Measurements from ENCODE around the gene DDHD1.

Gene DDHD1

DNA sequence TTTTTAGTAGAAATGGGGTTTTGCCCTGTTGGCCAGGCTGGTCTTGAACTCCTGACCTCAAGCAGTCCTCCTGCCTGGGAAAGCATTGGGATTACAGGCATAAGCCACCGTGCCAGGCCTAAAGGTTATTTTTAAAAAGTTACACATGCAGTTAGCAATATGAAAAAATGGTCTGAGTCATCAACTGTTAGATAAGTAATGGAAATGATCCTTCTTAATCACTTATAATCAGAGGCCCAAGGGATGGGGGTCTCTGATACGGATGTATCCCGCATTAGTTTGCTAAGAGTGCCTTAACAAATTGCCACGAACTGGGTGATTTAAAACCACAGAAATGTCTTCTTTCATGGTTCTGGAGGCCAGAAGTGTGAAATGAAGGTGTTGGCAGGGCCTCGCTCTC is 148.1 kb downstream of the DDHD1 start:
- in situ Hi-C loops (cut with MboI; ENCODE audit: low sequenced_read_pairs, unreplicated experiment): no loop called here
- TF ChIP-seq, protein P1, sequence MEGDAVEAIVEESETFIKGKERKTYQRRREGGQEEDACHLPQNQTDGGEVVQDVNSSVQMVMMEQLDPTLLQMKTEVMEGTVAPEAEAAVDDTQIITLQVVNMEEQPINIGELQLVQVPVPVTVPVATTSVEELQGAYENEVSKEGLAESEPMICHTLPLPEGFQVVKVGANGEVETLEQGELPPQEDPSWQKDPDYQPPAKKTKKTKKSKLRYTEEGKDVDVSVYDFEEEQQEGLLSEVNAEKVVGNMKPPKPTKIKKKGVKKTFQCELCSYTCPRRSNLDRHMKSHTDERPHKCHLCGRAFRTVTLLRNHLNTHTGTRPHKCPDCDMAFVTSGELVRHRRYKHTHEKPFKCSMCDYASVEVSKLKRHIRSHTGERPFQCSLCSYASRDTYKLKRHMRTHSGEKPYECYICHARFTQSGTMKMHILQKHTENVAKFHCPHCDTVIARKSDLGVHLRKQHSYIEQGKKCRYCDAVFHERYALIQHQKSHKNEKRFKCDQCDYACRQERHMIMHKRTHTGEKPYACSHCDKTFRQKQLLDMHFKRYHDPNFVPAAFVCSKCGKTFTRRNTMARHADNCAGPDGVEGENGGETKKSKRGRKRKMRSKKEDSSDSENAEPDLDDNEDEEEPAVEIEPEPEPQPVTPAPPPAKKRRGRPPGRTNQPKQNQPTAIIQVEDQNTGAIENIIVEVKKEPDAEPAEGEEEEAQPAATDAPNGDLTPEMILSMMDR (IDR thresholded peaks at IDR 0.05; ENCODE audit: borderline replicate concordance, control extremely low read depth, extremely low read depth, insufficient read depth, missing control alignments): no peak
- DNase-seq (ENCODE audit: low spot score): no peak

DNA sequence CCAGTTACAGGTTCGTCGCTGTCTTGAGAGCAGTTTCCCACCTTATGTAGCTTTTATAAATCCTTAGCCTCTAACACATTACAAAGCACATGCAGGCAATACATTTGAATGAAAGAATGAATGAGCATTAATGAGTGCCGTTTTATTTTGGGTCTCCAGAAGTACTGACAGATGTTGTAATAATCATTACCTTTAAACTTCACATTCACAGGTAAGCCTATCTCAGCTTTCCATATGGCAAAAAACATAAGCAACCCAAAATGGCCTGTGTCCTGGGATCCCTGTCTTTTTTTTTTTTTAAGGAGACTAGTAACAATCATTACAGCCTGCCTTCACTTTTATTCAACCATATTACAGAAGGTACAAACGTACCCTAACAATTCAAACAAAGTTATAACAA is 149.3 kb downstream of the DDHD1 start:
- in situ Hi-C loops (cut with MboI; ENCODE audit: low sequenced_read_pairs, unreplicated experiment): no loop called here
- TF ChIP-seq, protein P1 (IDR thresholded peaks at IDR 0.05; ENCODE audit: borderline replicate concordance, control extremely low read depth, extremely low read depth, insufficient read depth, missing control alignments): no peak
- no peak for DNase-seq (ENCODE audit: low spot score)

DNA sequence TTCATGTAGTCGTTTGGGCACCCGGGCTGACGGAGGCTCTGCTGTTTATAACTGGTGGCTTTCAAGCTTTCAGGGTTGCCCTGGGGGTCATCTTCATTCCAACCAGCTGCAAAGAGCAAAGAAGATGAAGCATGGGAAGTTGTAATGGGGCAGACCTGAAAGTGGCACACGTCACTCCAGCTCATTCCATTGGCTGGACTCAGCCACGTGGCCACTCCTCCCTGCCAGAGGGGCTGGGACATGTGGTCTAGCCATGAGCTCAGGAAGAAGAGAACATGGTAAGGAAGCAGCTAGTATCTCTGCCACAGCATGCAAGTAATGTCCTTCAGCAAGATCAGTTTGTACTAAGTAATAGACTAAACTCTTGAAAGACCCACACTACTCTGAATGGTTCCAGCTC is 150.5 kb downstream of the DDHD1 start:
- TF ChIP-seq, protein P1 (IDR thresholded peaks at IDR 0.05; ENCODE audit: borderline replicate concordance, control extremely low read depth, extremely low read depth, insufficient read depth, missing control alignments): no peak

DNA sequence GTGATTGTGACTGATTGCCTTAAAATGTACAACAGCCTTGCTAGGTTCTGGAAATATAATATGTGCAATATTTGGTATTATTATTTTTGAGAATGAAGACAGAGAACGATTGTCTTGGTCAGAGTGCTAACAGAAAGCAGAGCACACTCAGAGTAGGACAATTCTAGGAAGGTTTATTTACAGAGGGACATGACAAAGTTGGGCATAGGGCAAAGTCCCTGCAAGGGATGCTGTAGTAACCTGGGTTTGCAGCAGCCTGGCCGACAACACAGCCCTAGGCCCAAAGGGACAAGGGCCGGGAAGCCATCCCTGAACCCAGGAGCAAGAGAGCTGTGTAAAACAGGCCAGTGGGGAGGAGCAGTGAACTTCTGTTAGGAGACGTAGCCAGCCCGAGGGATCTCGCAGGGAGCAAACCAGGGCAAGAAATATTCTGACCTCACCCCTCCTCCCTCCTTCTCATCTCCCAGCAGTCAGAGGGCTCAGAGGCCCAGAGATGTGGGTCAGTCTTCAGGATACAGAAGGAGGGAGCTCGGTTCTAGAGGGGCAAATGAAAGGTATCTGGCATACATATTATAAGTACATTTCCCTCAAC is 151.2 kb downstream of the DDHD1 start:
- no peak for DNase-seq (ENCODE audit: low spot score)
- in situ Hi-C loops (cut with MboI; ENCODE audit: low sequenced_read_pairs, unreplicated experiment): no loop called here
- TF ChIP-seq, protein P1 (IDR thresholded peaks at IDR 0.05; ENCODE audit: borderline replicate concordance, control extremely low read depth, extremely low read depth, insufficient read depth, missing control alignments): no peak

More for the DNA sequence above, 150.5 kb downstream of the DDHD1 start:
- in situ Hi-C loops (cut with MboI; ENCODE audit: low sequenced_read_pairs, unreplicated experiment): no loop called here
- DNase-seq (ENCODE audit: low spot score): no peak

DNA sequence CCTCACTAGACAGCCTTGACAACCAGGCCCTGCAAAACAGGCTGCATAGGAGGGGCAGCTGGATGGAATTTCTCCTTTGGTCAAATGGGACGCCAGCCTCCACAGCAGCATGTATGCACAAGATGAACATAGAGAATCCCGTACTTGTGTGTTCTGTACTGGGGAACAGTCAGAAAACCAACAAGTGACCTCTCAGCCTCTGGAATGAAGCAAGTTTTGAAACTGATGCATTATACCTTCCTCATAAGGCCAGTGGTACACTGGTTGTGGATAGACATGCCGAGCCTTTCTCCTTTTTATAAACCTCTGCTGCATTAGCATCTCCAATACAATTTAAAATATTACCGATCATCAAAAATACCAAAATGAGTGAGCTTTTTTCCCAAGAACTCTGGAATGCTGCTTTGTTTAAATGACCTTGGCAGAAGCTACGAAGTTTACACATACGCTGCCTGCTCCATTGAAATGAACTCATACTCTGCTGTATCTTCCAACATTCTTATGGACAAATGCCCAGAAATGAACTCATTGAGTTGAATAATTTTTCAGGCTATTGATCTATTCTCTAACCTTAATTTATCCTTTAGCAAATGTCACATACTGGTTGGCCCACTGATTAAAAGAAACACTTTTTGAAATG is 154.6 kb downstream of the DDHD1 start:
- no peak for DNase-seq (ENCODE audit: low spot score)
- TF ChIP-seq, protein P1 (IDR thresholded peaks at IDR 0.05; ENCODE audit: borderline replicate concordance, control extremely low read depth, extremely low read depth, insufficient read depth, missing control alignments): no peak
- in situ Hi-C loops (cut with MboI; ENCODE audit: low sequenced_read_pairs, unreplicated experiment): no loop called here

DNA sequence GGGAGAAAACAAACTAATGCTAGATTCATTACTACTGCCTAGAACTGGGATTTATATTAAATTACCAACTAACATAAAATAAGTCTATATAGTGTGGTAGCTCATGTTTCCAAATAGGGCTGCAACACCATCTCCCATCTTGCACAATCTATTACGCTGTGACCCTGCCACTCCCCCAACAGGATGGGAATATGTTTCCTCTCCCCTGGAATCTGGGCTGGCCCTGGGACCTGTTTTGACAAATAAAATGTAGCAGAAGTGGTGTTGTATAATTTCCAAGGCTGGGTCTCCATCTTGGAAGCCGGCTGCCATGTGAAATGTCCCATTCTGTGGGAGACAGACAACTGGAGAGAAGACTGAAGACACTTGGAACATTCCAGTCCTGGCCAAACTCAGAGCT is 156.6 kb downstream of the DDHD1 start:
- no peak for DNase-seq (ENCODE audit: low spot score)
- TF ChIP-seq, protein P1 (IDR thresholded peaks at IDR 0.05; ENCODE audit: borderline replicate concordance, control extremely low read depth, extremely low read depth, insufficient read depth, missing control alignments): no peak
- in situ Hi-C loops (cut with MboI; ENCODE audit: low sequenced_read_pairs, unreplicated experiment): no loop called here

Measured in GM13976 (cell line).